Activated CD4-positive, alpha-beta T cell treated with anti-CD3 and anti-CD28 coated beads, Interleukin-2, amount 10 ng/mL, durations not matched to agents 7 days and 5 days (primary cell): ENCODE data around the gene KCNK10. TPM values are rescaled to one million over a fixed set of nuclear protein-coding genes. Genes with fewer than 3 reads are reported as not detected.

Source experiments
- CTCF ChIA-PET: fragments of 350-600 bp; sonication (Branson Sonifier 250); formaldehyde crosslinking; loops from one replicate; lab custom pipeline; 2021; ENCODE audit warnings: antibody characterized with exemption; lab: Charles Lee
- POLR2A ChIA-PET: fragments of 350-600 bp; sonication (Branson Sonifier 250); formaldehyde crosslinking; loops from one replicate; lab custom pipeline; 2021; ENCODE audit warnings: antibody characterized with exemption; lab: Charles Lee
- DNase-seq: peaks from one replicate; pipeline ENCODE4 v3.0.0-alpha.2; 2020
- H3K27ac Mint-ChIP-seq: one replicate; pipeline ENCODE4 v1.8.0; 2021; ENCODE audit warnings: mild to moderate bottlenecking, moderate library complexity, mixed read lengths
- H3K27me3 Mint-ChIP-seq: one replicate; pipeline ENCODE4 v1.8.0; 2021; ENCODE audit warnings: mixed read lengths
- H3K36me3 Mint-ChIP-seq: one replicate; pipeline ENCODE4 v1.8.0; 2021; ENCODE audit warnings: low read depth, mixed read lengths
- H3K4me1 Mint-ChIP-seq: one replicate; pipeline ENCODE4 v1.8.0; 2021; ENCODE audit warnings: mixed read lengths
- H3K4me3 Mint-ChIP-seq: one replicate; pipeline ENCODE4 v1.8.0; 2021; ENCODE audit warnings: mild to moderate bottlenecking, moderate library complexity, mixed read lengths
- H3K9me3 Mint-ChIP-seq: one replicate; pipeline ENCODE4 v1.8.0; 2021; ENCODE audit warnings: mixed read lengths
- total RNA-seq, 2 experiments: library from RNA; stranded (reverse); gene quantifications; one replicate each; pipeline ENCODE4 v1.2.3, GENCODE V29; 2021

The KCNK10 gene
- total RNA-seq, 2 experiments from 2014 or later = not detected

- H3K36me3 Mint-ChIP-seq = no peaks in the 10 kb centered on the region
- H3K4me3 Mint-ChIP-seq = no peak overlapping the region
- ChIA-PET POLR2A (no interaction called here), CTCF (no interaction called here)
- DNase-seq = no peak
- peaks cover 2% of the 10 kb centered on the region for H3K27me3 Mint-ChIP-seq
- H3K4me1 Mint-ChIP-seq = peaks cover 1% of the 10 kb centered on the region
- no peaks in the 10 kb centered on the region for H3K9me3 Mint-ChIP-seq
- no peak overlapping the region for H3K27ac Mint-ChIP-seq
Measured at GRCh38 chr14:88310449-88310848, 12.6 kb downstream of the KCNK10 start.

GRCh38 chr14:88310021-88310420, 13.0 kb downstream of the KCNK10 start:
- H3K36me3 Mint-ChIP-seq = no peaks in the 10 kb centered on the region
- H3K27ac Mint-ChIP-seq = no peak overlapping the region
- DNase-seq = no peak
- peaks cover 2% of the 10 kb centered on the region for H3K27me3 Mint-ChIP-seq
- H3K9me3 Mint-ChIP-seq = no peaks in the 10 kb centered on the region
- peaks cover 1% of the 10 kb centered on the region for H3K4me1 Mint-ChIP-seq
- POLR2A ChIA-PET = no interaction called here
- H3K4me3 Mint-ChIP-seq = no peak overlapping the region
- CTCF ChIA-PET = no interaction called here

DNA sequence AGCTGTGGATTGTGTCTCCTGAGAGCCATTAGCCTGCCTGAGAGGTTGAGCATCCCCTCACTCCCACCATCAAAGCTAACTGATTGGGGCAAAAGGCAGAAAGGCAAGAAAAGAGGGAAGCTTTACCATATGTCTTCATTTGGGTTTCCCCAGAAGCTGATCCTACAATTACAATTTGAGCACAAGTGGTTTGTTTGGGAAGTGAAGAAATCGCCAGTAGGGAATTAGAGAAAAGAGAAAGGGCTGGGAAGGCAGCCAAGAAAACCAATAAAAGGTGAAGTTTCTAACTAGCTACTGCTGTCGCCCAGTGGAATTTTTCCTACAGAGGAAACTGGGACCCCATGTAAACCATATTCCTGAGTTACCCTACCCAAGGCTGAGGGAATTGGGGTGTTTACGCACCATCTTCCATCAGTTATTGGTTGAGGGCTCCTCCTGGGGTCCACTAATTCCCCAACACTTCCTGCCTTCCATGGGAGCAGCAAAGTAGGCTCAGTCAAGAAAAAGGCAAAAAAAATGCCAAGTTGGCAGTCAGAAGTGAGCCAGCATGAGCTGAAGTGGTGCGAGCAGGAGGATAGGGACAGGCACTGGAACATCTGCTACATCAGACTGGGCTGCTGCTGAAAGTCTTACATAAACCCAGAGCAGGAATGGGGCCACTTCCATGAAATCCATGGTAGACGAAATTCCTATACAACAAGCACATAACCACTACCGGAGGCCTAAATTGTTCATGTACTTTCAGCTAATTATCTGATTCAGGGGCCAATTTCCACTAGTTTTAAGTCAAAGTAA, 17.3 kb downstream of the KCNK10 start:
- POLR2A ChIA-PET = no interaction called here
- Mint-ChIP-seq H3K27me3 (peaks cover 2% of the 10 kb centered on the region), H3K27ac (no peak overlapping the region), H3K9me3 (no peaks in the 10 kb centered on the region), H3K36me3 (no peaks in the 10 kb centered on the region), H3K4me3 (no peak overlapping the region), H3K4me1 (peaks cover 1% of the 10 kb centered on the region)
- DNase-seq = no peak
- CTCF ChIA-PET = no interaction called here

DNA sequence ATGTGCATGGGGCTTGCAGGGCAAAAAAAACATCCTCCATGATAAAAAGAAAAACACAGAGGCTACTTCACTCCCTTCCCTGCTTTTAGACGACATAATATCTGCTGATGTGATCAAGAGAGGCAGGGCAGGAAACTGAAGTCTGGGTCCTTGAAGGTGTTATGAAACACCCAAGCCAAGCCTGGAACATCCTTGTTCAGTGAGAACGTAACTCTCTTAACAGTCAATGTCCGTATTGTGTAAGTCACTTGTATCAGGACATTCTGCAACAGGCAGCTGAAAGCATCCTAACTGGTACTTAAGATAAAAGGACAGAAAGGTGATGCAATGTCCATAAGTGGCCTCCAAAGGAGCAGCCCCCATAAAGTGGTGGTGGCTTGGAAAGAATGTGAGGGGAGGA, 20.0 kb downstream of the KCNK10 start:
- no peaks in the 10 kb centered on the region for H3K9me3 Mint-ChIP-seq
- DNase-seq = no peak
- no peaks in the 10 kb centered on the region for H3K36me3 Mint-ChIP-seq
- peaks cover 16% of the 10 kb centered on the region for H3K27me3 Mint-ChIP-seq
- no peak overlapping the region for H3K27ac Mint-ChIP-seq
- POLR2A ChIA-PET = no interaction called here
- H3K4me1 Mint-ChIP-seq = peaks cover 1% of the 10 kb centered on the region
- no peak overlapping the region for H3K4me3 Mint-ChIP-seq
- CTCF ChIA-PET = no interaction called here

GRCh38 chr14:88301381-88301780, 21.7 kb downstream of the KCNK10 start:
- Mint-ChIP-seq H3K27me3 (peaks cover 14% of the 10 kb centered on the region), H3K4me3 (no peak overlapping the region), H3K36me3 (no peaks in the 10 kb centered on the region), H3K9me3 (no peaks in the 10 kb centered on the region), H3K27ac (no peak overlapping the region), H3K4me1 (no peaks in the 10 kb centered on the region)
- ChIA-PET POLR2A (no interaction called here), CTCF (interaction anchor here (0.7 kb wide), 1 partner anchor 39 kb away, joined by 3 read pairs; no protein-coding TSS in a partner anchor)
- DNase-seq = no peak

GRCh38 chr14:88300817-88301216, 22.3 kb downstream of the KCNK10 start:
- H3K4me1 Mint-ChIP-seq = no peaks in the 10 kb centered on the region
- CTCF ChIA-PET = no interaction called here

DNA sequence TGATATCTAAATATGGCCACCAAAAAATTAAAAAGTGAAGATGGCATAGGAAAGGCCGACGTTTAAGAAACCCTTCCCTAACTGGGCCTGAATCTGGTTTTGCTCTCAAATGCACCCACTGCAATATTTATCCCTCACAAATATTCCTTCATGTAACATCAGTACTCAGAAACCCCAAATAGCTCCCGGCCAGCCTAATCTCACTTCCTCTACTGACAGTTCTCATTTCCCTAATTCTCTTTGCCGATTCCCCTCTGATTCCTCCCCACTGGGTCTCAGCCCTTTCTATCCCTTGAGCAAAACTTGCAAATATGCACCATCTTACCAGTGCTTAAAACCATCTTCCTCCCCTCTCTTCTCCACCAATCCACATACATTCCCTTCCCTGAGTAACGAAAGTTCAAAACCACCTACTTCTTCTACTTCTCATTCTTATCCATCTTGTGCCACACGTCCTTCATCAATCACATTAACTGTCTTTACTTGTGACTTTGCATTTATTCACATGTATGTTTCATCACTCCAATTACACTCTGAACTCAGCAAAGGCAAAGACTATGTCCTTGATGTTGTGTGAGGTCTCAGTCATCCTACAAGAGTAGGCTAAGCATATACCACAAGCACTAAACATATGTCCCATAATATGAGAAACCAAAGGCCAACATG, 23.1 kb downstream of the KCNK10 start:
- ChIA-PET POLR2A (no interaction called here), CTCF (no interaction called here)
- no peak for DNase-seq
- Mint-ChIP-seq H3K27me3 (peaks cover 16% of the 10 kb centered on the region), H3K4me1 (no peaks in the 10 kb centered on the region), H3K9me3 (no peaks in the 10 kb centered on the region), H3K36me3 (no peaks in the 10 kb centered on the region), H3K4me3 (no peak overlapping the region), H3K27ac (no peak overlapping the region)

More at GRCh38 chr14:88300817-88301216, 22.3 kb downstream of the KCNK10 start:
- Mint-ChIP-seq H3K27me3 (peaks cover 15% of the 10 kb centered on the region), H3K9me3 (no peaks in the 10 kb centered on the region), H3K4me3 (no peak overlapping the region), H3K27ac (no peak overlapping the region), H3K36me3 (no peaks in the 10 kb centered on the region)
- POLR2A ChIA-PET = no interaction called here
- no peak for DNase-seq

- H3K9me3 Mint-ChIP-seq = no peaks in the 10 kb centered on the region
- CTCF ChIA-PET = no interaction called here
- no peak for DNase-seq
- H3K27ac Mint-ChIP-seq = no peak overlapping the region
- no peak overlapping the region for H3K4me3 Mint-ChIP-seq
- POLR2A ChIA-PET = no interaction called here
- peaks cover 16% of the 10 kb centered on the region for H3K27me3 Mint-ChIP-seq
- no peaks in the 10 kb centered on the region for H3K36me3 Mint-ChIP-seq
- H3K4me1 Mint-ChIP-seq = no peaks in the 10 kb centered on the region
Measured at GRCh38 chr14:88297306-88297705, 25.8 kb downstream of the KCNK10 start.

- H3K27ac Mint-ChIP-seq = no peak overlapping the region
- H3K27me3 Mint-ChIP-seq = peaks cover 16% of the 10 kb centered on the region
- H3K36me3 Mint-ChIP-seq = no peaks in the 10 kb centered on the region
- H3K4me3 Mint-ChIP-seq = no peak overlapping the region
- no peaks in the 10 kb centered on the region for H3K9me3 Mint-ChIP-seq
- ChIA-PET POLR2A (no interaction called here), CTCF (no interaction called here)
- DNase-seq = no peak
- H3K4me1 Mint-ChIP-seq = no peaks in the 10 kb centered on the region
Measured at GRCh38 chr14:88296351-88296750, 26.7 kb downstream of the KCNK10 start.

DNA sequence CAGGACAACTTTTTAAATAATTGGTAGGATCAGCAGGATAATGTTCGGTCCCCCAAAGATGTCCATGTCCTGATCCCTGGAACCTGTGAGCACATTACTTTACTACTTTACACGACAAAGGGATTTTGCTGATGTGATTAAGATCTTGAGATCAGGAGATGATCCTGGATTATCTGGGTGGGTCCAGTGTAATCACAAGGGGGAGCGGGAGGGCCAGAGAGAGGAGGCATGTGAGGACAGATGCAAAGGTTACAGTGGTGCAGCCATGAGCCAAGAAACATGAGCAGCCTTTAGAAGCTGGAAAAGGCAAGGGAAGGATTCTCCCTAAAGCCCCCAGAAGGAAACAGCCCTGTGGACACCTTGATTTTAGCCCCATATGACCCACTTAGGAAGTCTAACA, 33.1 kb downstream of the KCNK10 start:
- no peaks in the 10 kb centered on the region for H3K27me3 Mint-ChIP-seq
- H3K4me1 Mint-ChIP-seq = no peaks in the 10 kb centered on the region
- no peak for DNase-seq
- H3K36me3 Mint-ChIP-seq = no peaks in the 10 kb centered on the region
- H3K27ac Mint-ChIP-seq = no peak overlapping the region
- POLR2A ChIA-PET = no interaction called here
- CTCF ChIA-PET = no interaction called here
- no peaks in the 10 kb centered on the region for H3K9me3 Mint-ChIP-seq
- no peak overlapping the region for H3K4me3 Mint-ChIP-seq

- Mint-ChIP-seq H3K4me3 (no peak overlapping the region), H3K27me3 (no peaks in the 10 kb centered on the region), H3K9me3 (no peaks in the 10 kb centered on the region), H3K27ac (no peak overlapping the region), H3K36me3 (no peaks in the 10 kb centered on the region), H3K4me1 (no peaks in the 10 kb centered on the region)
- DNase-seq = no peak
- ChIA-PET POLR2A (no interaction called here), CTCF (no interaction called here)
Measured at GRCh38 chr14:88289234-88289633, 33.8 kb downstream of the KCNK10 start.

DNA sequence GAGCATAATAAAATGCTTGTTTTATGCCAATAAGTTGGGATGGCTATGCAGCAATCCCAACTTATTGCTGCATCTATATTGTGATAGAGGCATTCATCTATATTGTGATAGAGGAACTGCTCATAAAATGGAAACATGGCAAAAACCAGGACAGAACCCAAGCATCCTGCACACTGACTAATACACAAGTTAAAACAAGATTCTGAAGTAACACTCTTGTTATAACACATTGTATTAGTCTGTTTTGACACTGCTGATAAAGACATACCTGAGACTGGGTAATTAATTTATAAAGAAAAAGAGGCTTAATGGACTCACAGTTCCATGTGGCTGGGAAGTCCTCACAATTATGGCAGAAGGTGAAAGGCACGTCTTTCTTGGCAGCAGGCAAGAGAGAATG, 36.8 kb downstream of the KCNK10 start:
- Mint-ChIP-seq H3K27me3 (no peaks in the 10 kb centered on the region), H3K9me3 (no peaks in the 10 kb centered on the region), H3K36me3 (no peaks in the 10 kb centered on the region), H3K27ac (no peak overlapping the region), H3K4me3 (no peak overlapping the region), H3K4me1 (no peaks in the 10 kb centered on the region)
- ChIA-PET POLR2A (no interaction called here), CTCF (no interaction called here)
- DNase-seq = no peak

DNA sequence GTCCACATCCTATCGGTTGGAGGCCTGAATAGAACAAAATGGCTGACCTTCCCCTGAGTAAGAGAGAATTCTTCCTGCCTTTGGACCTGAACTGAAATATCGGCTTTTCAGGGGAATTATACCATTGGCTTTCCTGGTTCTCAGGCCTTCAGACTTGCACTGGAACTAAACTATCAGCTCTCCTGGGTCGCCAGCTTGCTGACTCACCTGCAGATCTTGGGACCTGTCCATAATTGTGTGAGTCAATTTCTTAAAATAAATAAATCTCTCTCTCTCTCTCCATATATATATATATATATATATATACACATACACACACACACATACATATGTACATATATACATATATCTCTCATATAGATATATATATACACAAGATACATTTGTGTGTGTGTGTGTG, 41.6 kb downstream of the KCNK10 start:
- no peaks in the 10 kb centered on the region for H3K4me1 Mint-ChIP-seq
- peaks cover 4% of the 10 kb centered on the region for H3K27me3 Mint-ChIP-seq
- ChIA-PET CTCF (no interaction called here), POLR2A (no interaction called here)
- H3K27ac Mint-ChIP-seq = no peak overlapping the region
- DNase-seq = no peak
- no peaks in the 10 kb centered on the region for H3K9me3 Mint-ChIP-seq
- H3K4me3 Mint-ChIP-seq = no peak overlapping the region
- no peaks in the 10 kb centered on the region for H3K36me3 Mint-ChIP-seq
